GM12873 (cell line): Measurements from ENCODE around the gene CHST8.

ENCODE experiments used
- CTCF ChIP-seq: IDR thresholded peaks from 2 replicates; pipeline ENCODE4 v1.5.1; 2012; ENCODE audit warnings: low read depth, mild to moderate bottlenecking, moderate library complexity, low read length, control low read depth; ENCODE audit not compliant: insufficient read depth; ENCODE audit errors: missing control alignments

Gene CHST8

GRCh38 chr19:33759356-33759755 lies 137.6 kb downstream of the CHST8 start:
- TF ChIP-seq CTCF, result no peak

- TF ChIP-seq CTCF, result no peak
Observed at GRCh38 chr19:33763633-33764371, 142.0 kb downstream of the CHST8 start.

GRCh38 chr19:33766623-33767022 lies 144.9 kb downstream of the CHST8 start:
- TF ChIP-seq CTCF, result no peak

- no peak for TF ChIP-seq CTCF
Observed at GRCh38 chr19:33767898-33768413, 146.2 kb downstream of the CHST8 start.

- no peak for TF ChIP-seq CTCF
Observed at GRCh38 chr19:33769208-33769607, 147.5 kb downstream of the CHST8 start.

GRCh38 chr19:33770107-33770506 lies 148.4 kb downstream of the CHST8 start:
- no peak for TF ChIP-seq CTCF

GRCh38 chr19:33771384-33772101 lies 149.8 kb downstream of the CHST8 start:
- TF ChIP-seq CTCF, result peak; percentile 79
